GM19372 (cell line): ENCODE results near the gene COL21A1.

ENCODE experiments used
- ATAC-seq: cut with Tn5 transposase; IDR thresholded peaks from one replicate; pipeline ENCODE4 v1.9.1; 2021; ENCODE audit warnings: mild to moderate bottlenecking, low read depth, moderate library complexity; ENCODE audit not compliant: unreplicated experiment

Gene COL21A1

GRCh38 chr6:56062836-56063235, 184.5 kb downstream of the COL21A1 start:
- no peak for ATAC-seq

- ATAC-seq = no peak
These were observed 188.7 kb downstream of the COL21A1 start for GRCh38 chr6:56058636-56059035.

- ATAC-seq = no peak
These were observed 192.2 kb downstream of the COL21A1 start for GRCh38 chr6:56055081-56055704.

GRCh38 chr6:56051202-56051598, 196.2 kb downstream of the COL21A1 start:
- ATAC-seq = no peak

- no peak for ATAC-seq
These were observed 196.7 kb downstream of the COL21A1 start for GRCh38 chr6:56050530-56051201.

GRCh38 chr6:56048601-56049000, 198.8 kb downstream of the COL21A1 start:
- ATAC-seq = no peak

GRCh38 chr6:56047931-56048540, 199.3 kb downstream of the COL21A1 start:
- ATAC-seq = no peak

- no peak for ATAC-seq
These were observed 200.8 kb downstream of the COL21A1 start for GRCh38 chr6:56046576-56046975.

- ATAC-seq = no peak
These were observed 203.6 kb downstream of the COL21A1 start for GRCh38 chr6:56043761-56044160.

- ATAC-seq = no peak
These were observed 204.3 kb downstream of the COL21A1 start for GRCh38 chr6:56043076-56043475.

GRCh38 chr6:56041591-56041990, 205.8 kb downstream of the COL21A1 start:
- no peak for ATAC-seq

- no peak for ATAC-seq
These were observed 206.5 kb downstream of the COL21A1 start for GRCh38 chr6:56040889-56041301.

- ATAC-seq = no peak
These were observed 207.2 kb downstream of the COL21A1 start for GRCh38 chr6:56040223-56040622.

- ATAC-seq = no peak
These were observed 208.6 kb downstream of the COL21A1 start for GRCh38 chr6:56038764-56039163.

- no peak for ATAC-seq
These were observed 209.8 kb downstream of the COL21A1 start for GRCh38 chr6:56037601-56038000.

GRCh38 chr6:56036916-56037600, 210.3 kb downstream of the COL21A1 start:
- ATAC-seq = no peak

- no peak for ATAC-seq
These were observed 214.0 kb downstream of the COL21A1 start for GRCh38 chr6:56033401-56033800.

GRCh38 chr6:56032715-56033260, 214.6 kb downstream of the COL21A1 start:
- no peak for ATAC-seq

GRCh38 chr6:56027865-56028264, 219.5 kb downstream of the COL21A1 start:
- no peak for ATAC-seq

GRCh38 chr6:56026455-56027180, 220.8 kb downstream of the COL21A1 start:
- no peak for ATAC-seq
